Measurements from ENCODE around the gene BARX2. TPM values are rescaled to one million over a fixed set of nuclear protein-coding genes. Genes with fewer than 3 reads are reported as not detected.

The BARX2 gene
- total RNA-seq, 3 donors from 2014 or later (not counting 1 experiment from before 2014, with no cell fraction given), result not detected

DNA sequence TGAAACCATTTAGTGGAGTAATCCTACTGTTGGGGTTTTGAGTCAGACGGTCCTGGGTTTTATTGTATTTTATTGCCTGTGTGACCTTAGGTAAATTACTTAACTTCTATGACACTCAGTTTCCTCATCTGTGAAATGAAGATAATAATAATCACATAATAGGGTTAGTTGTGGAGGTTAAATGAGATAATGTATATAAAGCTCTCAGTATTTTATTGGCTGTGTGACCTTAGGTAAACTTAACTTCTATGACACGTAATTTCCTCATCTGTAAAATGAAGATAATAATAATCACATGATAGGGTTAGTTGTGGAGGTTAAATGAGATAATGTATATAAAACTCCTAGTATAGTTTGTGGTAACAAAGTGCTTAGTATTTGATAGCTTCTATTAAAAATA lies 13.2 kb downstream of the BARX2 start:
- Histone ChIP-seq H3K27me3 (ENCODE audit: control insufficient read depth, insufficient read depth, low read length) (no peaks in the 10 kb centered on the region), H3K9me3 (ENCODE audit: control insufficient read depth, insufficient read depth, low read length) (no peaks in the 10 kb centered on the region), H3K27ac (ENCODE audit: low read length) (no peak overlapping the region), H3K4me1 (ENCODE audit: control insufficient read depth, insufficient read depth, low read length) (no peaks in the 10 kb centered on the region), H3K4me3 (ENCODE audit: low read length) (no peak overlapping the region), H3K36me3 (ENCODE audit: control insufficient read depth, insufficient read depth, low read length) (no peaks in the 10 kb centered on the region)
- Mint-ChIP-seq H3K4me3 (no peak overlapping the region), H3K9me3 (no peaks in the 10 kb centered on the region), H3K4me1 (no peaks in the 10 kb centered on the region), H3K27ac (no peak overlapping the region), H3K27me3 (ENCODE audit: low read depth in 2 of 2) (peaks cover 9 to 25% of the 10 kb centered on the region in 2 donors), H3K36me3 (no peaks in the 10 kb centered on the region)
- WGBS (ENCODE audit: insufficient coverage), result no CpG with 5 or more reads among the region's 2 CpGs
- no peak for DNase-seq
- ATAC-seq, result no peak
- TF ChIP-seq, protein P1, sequence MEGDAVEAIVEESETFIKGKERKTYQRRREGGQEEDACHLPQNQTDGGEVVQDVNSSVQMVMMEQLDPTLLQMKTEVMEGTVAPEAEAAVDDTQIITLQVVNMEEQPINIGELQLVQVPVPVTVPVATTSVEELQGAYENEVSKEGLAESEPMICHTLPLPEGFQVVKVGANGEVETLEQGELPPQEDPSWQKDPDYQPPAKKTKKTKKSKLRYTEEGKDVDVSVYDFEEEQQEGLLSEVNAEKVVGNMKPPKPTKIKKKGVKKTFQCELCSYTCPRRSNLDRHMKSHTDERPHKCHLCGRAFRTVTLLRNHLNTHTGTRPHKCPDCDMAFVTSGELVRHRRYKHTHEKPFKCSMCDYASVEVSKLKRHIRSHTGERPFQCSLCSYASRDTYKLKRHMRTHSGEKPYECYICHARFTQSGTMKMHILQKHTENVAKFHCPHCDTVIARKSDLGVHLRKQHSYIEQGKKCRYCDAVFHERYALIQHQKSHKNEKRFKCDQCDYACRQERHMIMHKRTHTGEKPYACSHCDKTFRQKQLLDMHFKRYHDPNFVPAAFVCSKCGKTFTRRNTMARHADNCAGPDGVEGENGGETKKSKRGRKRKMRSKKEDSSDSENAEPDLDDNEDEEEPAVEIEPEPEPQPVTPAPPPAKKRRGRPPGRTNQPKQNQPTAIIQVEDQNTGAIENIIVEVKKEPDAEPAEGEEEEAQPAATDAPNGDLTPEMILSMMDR (IDR thresholded peaks at IDR 0.05), result no peak
- intact Hi-C loops (cut with micrococcal nuclease), result no loop called here

DNA sequence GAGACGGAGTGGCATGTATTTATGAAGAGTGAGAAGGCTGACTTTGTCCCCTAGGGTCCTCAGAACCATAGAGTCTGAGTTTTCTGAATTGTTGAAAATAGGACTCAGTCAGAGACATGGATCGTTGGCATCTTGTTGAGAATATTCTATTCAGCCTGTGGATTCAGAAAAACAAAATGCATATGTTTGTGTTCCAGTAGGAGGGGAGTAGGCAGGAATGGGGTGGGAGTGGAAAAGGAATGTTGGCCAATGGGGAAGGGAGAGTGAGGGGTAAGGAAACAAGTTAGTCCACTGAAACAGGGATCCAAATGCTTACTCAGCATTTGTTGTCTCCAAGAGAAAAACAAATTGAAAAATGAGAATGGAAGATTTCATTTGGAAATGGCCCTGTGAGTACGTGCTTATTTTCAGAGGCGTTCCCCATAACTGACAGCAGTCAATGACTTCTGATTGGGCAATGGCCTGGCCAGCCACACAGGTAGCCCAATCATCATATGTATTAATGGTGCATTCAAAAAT lies 14.7 kb downstream of the BARX2 start:
- TF ChIP-seq, protein P1 (IDR thresholded peaks at IDR 0.05), result no peak
- ATAC-seq, result no peak
- H3K27ac Mint-ChIP-seq, result no peak overlapping the region
- Histone ChIP-seq H3K27me3 (ENCODE audit: control insufficient read depth, insufficient read depth, low read length) (no peaks in the 10 kb centered on the region), H3K4me3 (ENCODE audit: low read length) (no peak overlapping the region), H3K4me1 (ENCODE audit: control insufficient read depth, insufficient read depth, low read length) (no peaks in the 10 kb centered on the region), H3K36me3 (ENCODE audit: control insufficient read depth, insufficient read depth, low read length) (no peaks in the 10 kb centered on the region), H3K9me3 (ENCODE audit: control insufficient read depth, insufficient read depth, low read length) (no peaks in the 10 kb centered on the region), H3K27ac (ENCODE audit: low read length) (no peak overlapping the region)
- no peaks in the 10 kb centered on the region for H3K9me3 Mint-ChIP-seq
- WGBS (ENCODE audit: insufficient coverage), result 83% methylated on average over 4 of the region's 4 CpGs
- no peaks in the 10 kb centered on the region for H3K36me3 Mint-ChIP-seq
- no peaks in the 10 kb centered on the region for H3K4me1 Mint-ChIP-seq
- peaks cover 6 to 20% of the 10 kb centered on the region in 2 donors for H3K27me3 Mint-ChIP-seq (ENCODE audit: low read depth in 2 of 2)
- intact Hi-C loops (cut with micrococcal nuclease), result no loop called here
- no peak overlapping the region for H3K4me3 Mint-ChIP-seq
- DNase-seq, result no peak

DNA sequence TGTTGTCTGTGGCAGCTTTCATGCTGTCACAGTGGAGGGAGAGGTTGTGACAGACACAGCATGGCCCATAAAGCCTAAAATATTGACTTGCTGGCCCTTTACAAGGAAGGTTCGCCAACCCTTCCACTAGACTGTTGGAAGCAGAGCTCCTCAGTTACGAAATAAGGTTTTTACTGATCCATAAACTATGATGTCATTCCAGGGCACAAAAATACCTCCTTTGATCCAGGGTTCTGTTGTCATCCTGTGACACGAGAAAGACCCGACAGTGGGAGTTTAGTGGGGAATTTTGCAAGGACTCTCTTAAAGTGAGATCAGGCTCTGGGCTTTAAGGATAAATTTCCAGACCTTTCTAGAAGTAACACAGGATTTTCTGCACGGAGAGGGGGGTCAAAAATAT lies 15.7 kb downstream of the BARX2 start:
- Mint-ChIP-seq H3K36me3 (no peaks in the 10 kb centered on the region), H3K4me3 (no peak overlapping the region), H3K4me1 (no peaks in the 10 kb centered on the region), H3K9me3 (no peaks in the 10 kb centered on the region), H3K27me3 (ENCODE audit: low read depth in 2 of 2) (peaks cover 11 to 26% of the 10 kb centered on the region in 2 donors), H3K27ac (no peak overlapping the region)
- no peaks in the 10 kb centered on the region for H3K9me3 ChIP-seq (ENCODE audit: control insufficient read depth, insufficient read depth, low read length)
- H3K27ac ChIP-seq (ENCODE audit: low read length), result no peak overlapping the region
- no peaks in the 10 kb centered on the region for H3K4me1 ChIP-seq (ENCODE audit: control insufficient read depth, insufficient read depth, low read length)
- DNase-seq, result no peak
- H3K36me3 ChIP-seq (ENCODE audit: control insufficient read depth, insufficient read depth, low read length), result no peaks in the 10 kb centered on the region
- TF ChIP-seq, protein P1 (IDR thresholded peaks at IDR 0.05), result no peak
- WGBS (ENCODE audit: insufficient coverage), result 75% methylated on average over 5 of the region's 5 CpGs
- ATAC-seq, result no peak
- H3K4me3 ChIP-seq (ENCODE audit: low read length), result no peak overlapping the region
- no peaks in the 10 kb centered on the region for H3K27me3 ChIP-seq (ENCODE audit: control insufficient read depth, insufficient read depth, low read length)
- intact Hi-C loops (cut with micrococcal nuclease), result no loop called here

DNA sequence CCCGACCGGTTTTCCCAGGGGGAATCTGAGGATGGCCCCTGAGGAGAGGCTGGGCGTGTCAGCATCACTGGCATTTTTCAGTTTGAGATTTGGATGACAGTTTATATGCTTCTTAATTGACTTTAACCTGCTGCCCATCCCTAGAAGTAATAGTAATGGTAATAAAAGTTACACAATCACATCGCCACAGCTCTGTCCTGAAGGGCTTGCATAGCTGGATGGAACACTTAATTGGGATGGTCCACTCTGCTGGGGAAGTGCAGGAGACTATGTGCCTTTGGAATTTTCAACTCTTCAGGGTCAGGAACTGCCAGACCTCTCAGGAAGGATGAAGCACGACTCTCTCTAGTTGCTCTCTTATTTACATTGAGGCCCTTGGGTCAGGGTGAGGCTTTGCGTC lies 16.2 kb downstream of the BARX2 start:
- peaks cover 11 to 24% of the 10 kb centered on the region in 2 donors for H3K27me3 Mint-ChIP-seq (ENCODE audit: low read depth in 2 of 2)

More for the DNA sequence above, 16.2 kb downstream of the BARX2 start:
- TF ChIP-seq, protein P1 (IDR thresholded peaks at IDR 0.05), result no peak
- no peak overlapping the region for H3K27ac ChIP-seq (ENCODE audit: low read length)
- Mint-ChIP-seq H3K27ac (no peak overlapping the region), H3K9me3 (no peaks in the 10 kb centered on the region), H3K4me1 (no peaks in the 10 kb centered on the region), H3K4me3 (no peak overlapping the region), H3K36me3 (no peaks in the 10 kb centered on the region)
- H3K27me3 ChIP-seq (ENCODE audit: control insufficient read depth, insufficient read depth, low read length), result no peaks in the 10 kb centered on the region
- intact Hi-C loops (cut with micrococcal nuclease), result no loop called here
- 82% methylated on average over 6 of the region's 6 CpGs for WGBS (ENCODE audit: insufficient coverage)
- DNase-seq, result no peak
- no peaks in the 10 kb centered on the region for H3K36me3 ChIP-seq (ENCODE audit: control insufficient read depth, insufficient read depth, low read length)
- no peak for ATAC-seq
- H3K9me3 ChIP-seq (ENCODE audit: control insufficient read depth, insufficient read depth, low read length), result no peaks in the 10 kb centered on the region
- H3K4me1 ChIP-seq (ENCODE audit: control insufficient read depth, insufficient read depth, low read length), result no peaks in the 10 kb centered on the region
- no peak overlapping the region for H3K4me3 ChIP-seq (ENCODE audit: low read length)

All from natural killer cell (primary cell).